Stimulated activated CD4-positive, alpha-beta T cell treated with anti-CD3 and anti-CD28 coated beads, Interleukin-15, amount 100 ng/mL, for 1 hour (primary cell): ENCODE results near the gene C1orf210.

Source experiments
- DNase-seq, 2 donors: peaks; one replicate each; pipeline ENCODE4 v3.0.0-alpha.2; 2020; ENCODE audit warnings: low read depth in 1 of 2, low spot score in 1 of 2

C1orf210 gene

GRCh38 chr1:43296207-43296606 is 10.8 kb upstream of the C1orf210 start:
- no peak for DNase-seq

GRCh38 chr1:43294761-43295160 is 9.4 kb upstream of the C1orf210 start:
- DNase-seq, result no peak

- no peak for DNase-seq
Measured at GRCh38 chr1:43293896-43294760, 8.7 kb upstream of the C1orf210 start.

GRCh38 chr1:43293176-43293575 is 7.8 kb upstream of the C1orf210 start:
- no peak for DNase-seq

- no peak for DNase-seq
Measured at GRCh38 chr1:43292679-43293078, 7.3 kb upstream of the C1orf210 start.

GRCh38 chr1:43292216-43292615 is 6.8 kb upstream of the C1orf210 start:
- DNase-seq, result no peak

GRCh38 chr1:43288785-43289706 is 3.7 kb upstream of the C1orf210 start:
- no peak for DNase-seq

GRCh38 chr1:43288058-43288784 is 2.8 kb upstream of the C1orf210 start:
- DNase-seq, result no peak

- DNase-seq, result no peak
Measured at GRCh38 chr1:43286533-43286932, 1.2 kb upstream of the C1orf210 start.

GRCh38 chr1:43286115-43286514 is 734 bp upstream of the C1orf210 start:
- DNase-seq, result no peak

GRCh38 chr1:43284546-43285110 is 753 bp downstream of the C1orf210 start:
- DNase-seq, result no peak

- no peak for DNase-seq
Measured at GRCh38 chr1:43284065-43284464, 1.3 kb downstream of the C1orf210 start.

- no peak for DNase-seq
Measured at GRCh38 chr1:43282220-43283195, 2.9 kb downstream of the C1orf210 start.

GRCh38 chr1:43280692-43281091 is 4.7 kb downstream of the C1orf210 start:
- DNase-seq, result no peak

GRCh38 chr1:43279666-43280065 is 5.7 kb downstream of the C1orf210 start:
- no peak for DNase-seq

- DNase-seq, result no peak
Measured at GRCh38 chr1:43279161-43279560, 6.2 kb downstream of the C1orf210 start.

GRCh38 chr1:43277116-43277876 is 8.1 kb downstream of the C1orf210 start:
- no peak for DNase-seq

- DNase-seq, result no peak
Measured at GRCh38 chr1:43276673-43277072, 8.7 kb downstream of the C1orf210 start.
